Measurements from ENCODE around the gene CADPS. TPM values are rescaled to one million over a fixed set of nuclear protein-coding genes. Genes with fewer than 3 reads are reported as not detected.
A peak's percentile ranks its signal among the peaks of the same experiment; 100 is the strongest.

Gene CADPS
- total RNA-seq, 1 donor from 2014 or later: 1.3 TPM

DNA sequence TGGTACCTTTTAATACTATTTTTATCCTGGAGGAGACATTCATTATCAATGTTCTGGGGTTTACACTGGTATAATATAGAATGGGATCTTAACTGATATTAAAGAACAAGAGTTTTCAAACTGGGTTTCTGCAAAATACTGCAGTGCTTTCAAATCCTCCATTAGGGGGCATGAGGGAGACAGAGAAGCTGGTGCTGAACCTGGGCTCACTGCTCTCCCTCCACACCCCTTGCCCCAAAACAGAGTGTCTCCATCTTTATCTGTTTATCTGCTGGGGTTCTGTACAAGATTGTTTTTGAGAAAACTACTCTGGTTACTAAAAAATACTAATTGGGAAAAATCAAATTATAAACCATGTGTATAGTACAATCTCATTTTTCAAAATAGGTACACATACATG is 41.7 kb downstream of the CADPS start:
- TF ChIP-seq, protein P1, sequence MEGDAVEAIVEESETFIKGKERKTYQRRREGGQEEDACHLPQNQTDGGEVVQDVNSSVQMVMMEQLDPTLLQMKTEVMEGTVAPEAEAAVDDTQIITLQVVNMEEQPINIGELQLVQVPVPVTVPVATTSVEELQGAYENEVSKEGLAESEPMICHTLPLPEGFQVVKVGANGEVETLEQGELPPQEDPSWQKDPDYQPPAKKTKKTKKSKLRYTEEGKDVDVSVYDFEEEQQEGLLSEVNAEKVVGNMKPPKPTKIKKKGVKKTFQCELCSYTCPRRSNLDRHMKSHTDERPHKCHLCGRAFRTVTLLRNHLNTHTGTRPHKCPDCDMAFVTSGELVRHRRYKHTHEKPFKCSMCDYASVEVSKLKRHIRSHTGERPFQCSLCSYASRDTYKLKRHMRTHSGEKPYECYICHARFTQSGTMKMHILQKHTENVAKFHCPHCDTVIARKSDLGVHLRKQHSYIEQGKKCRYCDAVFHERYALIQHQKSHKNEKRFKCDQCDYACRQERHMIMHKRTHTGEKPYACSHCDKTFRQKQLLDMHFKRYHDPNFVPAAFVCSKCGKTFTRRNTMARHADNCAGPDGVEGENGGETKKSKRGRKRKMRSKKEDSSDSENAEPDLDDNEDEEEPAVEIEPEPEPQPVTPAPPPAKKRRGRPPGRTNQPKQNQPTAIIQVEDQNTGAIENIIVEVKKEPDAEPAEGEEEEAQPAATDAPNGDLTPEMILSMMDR (IDR thresholded peaks at IDR 0.05; ENCODE audit: insufficient read depth, low read length, severe bottlenecking): peak; percentile 48
- DNase-seq (ENCODE audit: low read depth): no peak
- no peak for FAIRE-seq
- H3K4me3 ChIP-seq (ENCODE audit: low read depth, low read length): no peak overlapping the region
- no peaks in the 10 kb centered on the region for H3K27me3 ChIP-seq (ENCODE audit: control insufficient read depth, insufficient read depth, low read length)
- H3K36me3 ChIP-seq (ENCODE audit: control insufficient read depth, insufficient read depth, low read length): no peaks in the 10 kb centered on the region

DNA sequence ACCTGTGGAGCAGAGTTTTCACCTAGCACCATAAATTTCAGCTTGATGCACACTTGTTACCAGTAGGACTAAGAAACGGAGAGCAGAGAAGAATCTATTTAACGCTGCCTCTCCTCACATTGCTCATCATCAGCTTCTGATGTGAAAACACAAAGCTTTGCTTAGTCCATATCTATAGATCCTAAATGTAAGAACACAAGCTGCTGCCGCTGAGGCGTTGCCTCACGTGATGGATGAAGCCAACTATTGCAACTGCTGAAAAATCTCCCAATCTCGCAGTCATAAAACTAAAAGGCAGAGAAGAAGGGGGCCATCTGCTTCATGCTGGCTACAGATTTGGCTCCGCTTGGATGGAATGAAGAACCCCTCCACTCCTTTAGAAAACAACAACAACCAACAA is 42.7 kb downstream of the CADPS start:
- DNase-seq (ENCODE audit: low read depth): no peak
- TF ChIP-seq, protein P1 (IDR thresholded peaks at IDR 0.05; ENCODE audit: insufficient read depth, low read length, severe bottlenecking): no peak
- no peak for FAIRE-seq

DNA sequence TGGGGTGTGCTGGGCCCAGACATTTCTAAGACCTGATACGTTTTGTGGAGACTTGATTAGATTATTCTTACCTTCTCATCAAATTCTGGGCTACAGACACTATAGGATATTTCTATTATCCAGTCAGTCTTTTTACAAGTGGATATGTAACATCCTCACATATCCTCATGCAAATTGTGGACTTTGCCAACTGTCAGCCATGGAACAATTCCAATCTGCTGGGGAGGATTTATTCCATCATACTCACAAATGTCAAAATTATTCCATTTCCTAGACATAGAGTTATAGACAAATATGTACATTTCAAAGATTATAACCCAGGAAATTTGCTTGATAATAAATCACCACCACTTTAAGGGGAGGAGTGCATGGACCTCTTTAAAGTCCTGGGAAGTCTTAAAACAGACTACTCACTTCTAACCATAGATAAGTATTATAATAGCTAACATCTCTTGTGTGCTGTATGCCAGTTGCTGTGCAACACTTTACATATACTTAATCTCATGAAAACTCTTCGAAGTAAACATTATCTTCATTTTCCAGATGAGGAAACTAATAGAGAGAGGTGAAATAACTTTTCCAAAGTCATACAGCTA is 44.4 kb downstream of the CADPS start:
- Histone ChIP-seq H3K27me3 (ENCODE audit: control insufficient read depth, insufficient read depth, low read length) (no peaks in the 10 kb centered on the region), H3K36me3 (ENCODE audit: control insufficient read depth, insufficient read depth, low read length) (no peaks in the 10 kb centered on the region), H3K4me3 (ENCODE audit: low read depth, low read length) (no peak overlapping the region)
- DNase-seq (ENCODE audit: low read depth) (no peak), FAIRE-seq (no peak)
- TF ChIP-seq, protein P1 (IDR thresholded peaks at IDR 0.05; ENCODE audit: insufficient read depth, low read length, severe bottlenecking): no peak

More for the DNA sequence above, 42.7 kb downstream of the CADPS start:
- Histone ChIP-seq H3K27me3 (ENCODE audit: control insufficient read depth, insufficient read depth, low read length) (no peaks in the 10 kb centered on the region), H3K4me3 (ENCODE audit: low read depth, low read length) (no peak overlapping the region), H3K36me3 (ENCODE audit: control insufficient read depth, insufficient read depth, low read length) (no peaks in the 10 kb centered on the region)

DNA sequence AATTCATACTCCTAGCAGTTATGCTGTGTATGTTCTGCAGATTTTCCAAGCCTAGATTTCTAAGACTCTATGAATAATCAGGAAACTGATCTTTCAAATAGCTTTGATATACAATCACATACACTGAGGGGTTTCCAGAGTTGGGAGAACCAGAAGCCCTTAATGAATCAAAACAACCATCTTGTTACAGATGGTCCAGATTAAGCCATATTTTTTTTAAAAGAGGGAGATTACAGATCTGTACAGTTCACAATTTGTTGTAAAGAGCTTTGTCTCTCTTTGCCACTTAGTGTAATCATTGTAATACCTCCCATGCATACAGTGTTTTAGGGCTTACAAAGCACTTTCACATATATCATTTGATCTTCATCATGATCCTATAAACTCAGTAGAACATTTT is 47.7 kb downstream of the CADPS start:
- Histone ChIP-seq H3K36me3 (ENCODE audit: control insufficient read depth, insufficient read depth, low read length) (no peaks in the 10 kb centered on the region), H3K4me3 (ENCODE audit: low read depth, low read length) (no peak overlapping the region), H3K27me3 (ENCODE audit: control insufficient read depth, insufficient read depth, low read length) (no peaks in the 10 kb centered on the region)
- TF ChIP-seq, protein P1 (IDR thresholded peaks at IDR 0.05; ENCODE audit: insufficient read depth, low read length, severe bottlenecking): no peak
- FAIRE-seq (no peak), DNase-seq (ENCODE audit: low read depth) (no peak)

DNA sequence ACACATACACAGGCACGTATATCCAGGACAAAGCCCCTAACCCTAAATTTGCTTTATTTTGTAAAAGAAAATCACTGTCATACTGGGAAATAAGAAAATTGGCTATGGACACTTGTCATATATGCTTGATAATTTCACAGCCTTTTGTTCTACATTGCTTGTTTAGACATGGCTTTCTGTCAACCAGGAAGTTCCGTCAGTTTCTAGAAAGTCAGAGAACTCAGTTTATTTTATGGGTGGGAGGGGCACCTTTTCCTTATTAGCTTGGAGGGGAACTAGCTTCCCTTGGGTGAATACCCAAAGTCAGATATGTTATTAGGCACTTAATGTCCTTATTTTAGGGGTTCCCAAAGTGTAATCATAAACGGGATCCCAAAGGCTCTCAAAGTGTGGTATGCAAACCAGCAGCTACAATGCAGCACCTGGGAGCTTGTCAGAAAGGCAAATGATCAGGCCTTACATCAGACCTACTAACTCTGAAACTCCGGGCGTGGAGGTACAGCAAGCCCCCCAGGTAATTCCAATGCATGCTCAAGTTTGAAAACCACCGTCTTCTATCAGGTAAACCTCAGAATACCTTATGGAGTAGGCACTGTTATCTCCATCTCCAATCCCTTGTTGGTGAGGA is 50.1 kb downstream of the CADPS start:
- FAIRE-seq: no peak
- no peak overlapping the region for H3K4me3 ChIP-seq (ENCODE audit: low read depth, low read length)

More for the DNA sequence above, 50.1 kb downstream of the CADPS start:
- H3K27me3 ChIP-seq (ENCODE audit: control insufficient read depth, insufficient read depth, low read length): no peaks in the 10 kb centered on the region
- no peaks in the 10 kb centered on the region for H3K36me3 ChIP-seq (ENCODE audit: control insufficient read depth, insufficient read depth, low read length)
- TF ChIP-seq, protein P1 (IDR thresholded peaks at IDR 0.05; ENCODE audit: insufficient read depth, low read length, severe bottlenecking): no peak
- DNase-seq (ENCODE audit: low read depth): no peak

All from bronchial epithelial cell (primary cell).